ENCODE measurements around the gene VTI1A.

VTI1A gene

GRCh38 chr10:112649006-112649821 lies 202.2 kb downstream of the VTI1A start:
- no peak for DNase-seq

DNA sequence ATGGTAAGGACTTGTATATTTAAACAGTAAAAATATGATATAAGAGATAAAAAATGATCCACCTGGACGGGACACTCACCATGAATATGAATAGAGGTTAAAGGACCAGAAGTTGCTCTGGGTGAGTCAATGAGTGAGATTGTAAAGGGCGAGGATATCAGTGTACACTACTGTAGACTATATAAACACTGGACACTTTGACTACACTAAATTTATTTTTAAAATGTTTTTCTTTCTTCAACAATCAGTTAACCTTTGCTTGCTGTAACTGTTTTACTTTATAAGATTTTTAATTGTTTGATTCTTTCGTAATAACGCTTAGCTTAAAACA lies 202.8 kb downstream of the VTI1A start:
- DNase-seq, result no peak

DNA sequence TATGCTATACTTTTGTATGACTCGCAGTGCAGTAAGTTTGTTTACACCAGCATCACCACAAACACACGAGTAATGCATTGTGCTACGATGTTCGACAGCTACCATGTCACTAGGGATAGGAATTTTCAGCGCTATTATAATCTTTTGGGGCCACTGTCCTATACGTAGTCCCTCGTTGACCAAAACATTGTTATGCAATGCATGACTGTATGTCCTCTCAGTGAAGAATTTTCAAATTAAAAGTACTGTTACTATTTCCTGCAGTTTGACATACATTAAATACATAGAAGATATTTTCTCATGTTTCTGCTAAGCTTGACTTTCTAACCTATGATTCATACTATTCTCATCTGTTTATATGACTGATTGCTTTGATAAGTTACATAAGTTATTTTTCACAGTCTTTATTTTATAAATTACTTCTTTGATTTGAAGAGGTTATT lies 203.6 kb downstream of the VTI1A start:
- no peak for DNase-seq

DNA sequence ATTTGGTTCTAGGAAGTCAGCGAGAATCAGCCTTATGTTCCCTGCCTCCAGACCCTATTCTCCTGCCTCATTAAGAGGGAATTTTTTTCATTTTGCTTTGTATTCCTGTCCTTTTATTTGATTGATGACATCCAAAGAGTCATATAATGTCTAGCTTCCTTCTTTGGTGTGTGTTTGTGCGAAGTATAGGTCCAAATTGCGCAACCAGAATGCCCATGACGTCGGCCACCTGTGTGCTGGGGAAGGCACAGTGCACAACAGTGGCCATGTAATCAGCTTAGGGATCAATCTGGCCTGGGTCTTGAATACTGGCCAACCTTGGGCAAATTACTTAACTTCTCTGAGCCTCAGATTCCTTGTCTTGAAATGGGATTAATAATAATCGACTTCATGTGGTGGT lies 206.2 kb downstream of the VTI1A start:
- DNase-seq, result no peak

- DNase-seq, result no peak
Measured at GRCh38 chr10:112653851-112654250, 206.8 kb downstream of the VTI1A start.

DNA sequence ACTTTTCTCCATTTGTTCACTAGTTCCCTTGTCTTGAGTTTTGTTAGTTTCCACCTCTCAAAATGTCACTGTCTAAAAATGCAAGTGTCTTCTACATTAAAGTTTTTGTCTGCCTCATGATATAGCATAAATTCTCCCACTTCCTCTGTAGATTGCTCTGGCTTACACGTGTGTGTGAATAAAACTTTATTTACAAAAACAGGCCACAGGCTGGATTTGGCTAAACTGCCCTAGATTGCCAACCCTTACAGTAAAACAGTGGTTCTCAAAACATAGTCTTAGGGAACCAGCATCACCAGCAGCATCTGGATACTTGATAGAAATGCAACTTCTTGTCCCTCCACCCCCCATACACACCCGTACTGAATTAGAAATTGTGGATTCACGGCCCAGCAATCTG lies 207.8 kb downstream of the VTI1A start:
- no peak for DNase-seq

DNA sequence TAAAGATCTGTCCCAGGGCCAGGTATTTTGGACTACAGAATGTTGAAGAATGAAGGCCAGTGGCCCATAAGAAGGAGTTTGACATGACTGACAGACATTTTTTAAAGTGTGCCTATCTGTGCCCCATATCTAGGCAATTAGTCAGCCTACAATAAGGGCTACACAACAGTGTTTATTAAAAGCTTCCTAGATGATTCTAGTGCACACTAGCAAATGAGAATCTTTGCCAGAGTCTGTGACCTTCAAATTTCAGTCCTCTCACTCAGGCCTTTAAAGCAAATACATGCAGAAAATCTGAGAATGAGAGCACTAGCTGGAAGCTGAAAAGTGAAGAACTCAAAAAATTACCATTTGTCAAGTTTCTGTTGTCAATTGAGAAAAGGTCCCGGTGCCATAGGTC lies 208.7 kb downstream of the VTI1A start:
- no peak for DNase-seq

DNA sequence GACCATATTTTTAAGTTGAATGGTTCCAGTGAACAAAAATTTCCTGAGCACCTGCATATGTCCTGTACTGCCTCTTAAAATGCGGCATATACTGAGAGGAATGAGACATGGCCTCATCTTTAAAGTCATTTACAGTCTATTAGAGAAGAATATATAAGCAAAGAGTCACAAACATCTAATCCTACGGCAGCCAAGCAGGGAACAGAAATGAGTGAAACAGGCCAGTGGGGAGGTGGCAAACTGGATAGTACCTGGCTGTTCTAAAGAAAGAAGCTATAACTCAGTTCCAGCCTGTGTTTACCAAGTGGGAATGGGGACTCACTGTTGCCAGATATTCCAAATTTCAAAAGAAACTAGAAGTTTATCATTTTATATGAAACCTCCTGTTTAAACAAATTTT lies 211.4 kb downstream of the VTI1A start:
- DNase-seq, result no peak

GRCh38 chr10:112658900-112659638 lies 212.1 kb downstream of the VTI1A start:
- no peak for DNase-seq

GRCh38 chr10:112663234-112664125 lies 216.5 kb downstream of the VTI1A start:
- DNase-seq, result no peak

GRCh38 chr10:112666094-112666493 lies 219.1 kb downstream of the VTI1A start:
- no peak for DNase-seq

DNA sequence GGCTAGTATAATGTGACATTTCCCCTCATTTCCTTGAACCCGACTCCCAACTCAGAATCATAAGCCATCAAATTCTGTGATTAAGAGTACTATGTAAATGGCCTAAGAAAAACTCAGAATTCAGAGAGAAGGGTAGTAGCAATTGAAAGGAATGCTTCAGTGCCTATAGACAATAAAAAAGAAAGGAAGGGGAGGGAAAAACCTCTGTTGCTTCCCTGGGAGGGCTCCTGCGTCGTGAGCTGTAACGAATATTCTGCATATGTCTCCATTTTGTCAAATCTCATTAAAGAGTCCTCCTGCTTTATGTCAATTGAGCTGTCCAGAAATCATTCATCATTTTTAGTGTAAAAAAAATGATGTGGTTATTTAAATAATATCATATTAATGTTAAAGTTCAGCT lies 223.0 kb downstream of the VTI1A start:
- no peak for DNase-seq

GRCh38 chr10:112671743-112672142 lies 224.7 kb downstream of the VTI1A start:
- no peak for DNase-seq

DNA sequence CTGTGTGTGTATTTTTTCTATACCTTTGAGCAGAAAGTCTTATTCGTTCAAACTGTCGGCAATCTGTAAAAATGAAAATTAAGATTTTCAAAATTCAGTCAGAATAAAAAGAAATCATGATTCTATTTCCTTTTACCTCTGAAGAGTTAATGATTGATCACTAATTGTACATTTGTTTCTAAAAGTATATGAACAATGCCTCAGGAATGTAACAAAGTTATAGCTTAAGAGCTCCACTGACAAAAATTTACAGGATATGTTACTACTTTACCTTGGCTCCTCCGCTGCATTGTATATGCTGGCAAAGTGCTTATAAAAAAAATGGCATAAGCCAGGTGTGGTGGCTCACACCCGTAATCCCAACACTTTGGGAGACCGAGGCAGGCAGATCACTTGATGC lies 225.7 kb downstream of the VTI1A start:
- no peak for DNase-seq

DNA sequence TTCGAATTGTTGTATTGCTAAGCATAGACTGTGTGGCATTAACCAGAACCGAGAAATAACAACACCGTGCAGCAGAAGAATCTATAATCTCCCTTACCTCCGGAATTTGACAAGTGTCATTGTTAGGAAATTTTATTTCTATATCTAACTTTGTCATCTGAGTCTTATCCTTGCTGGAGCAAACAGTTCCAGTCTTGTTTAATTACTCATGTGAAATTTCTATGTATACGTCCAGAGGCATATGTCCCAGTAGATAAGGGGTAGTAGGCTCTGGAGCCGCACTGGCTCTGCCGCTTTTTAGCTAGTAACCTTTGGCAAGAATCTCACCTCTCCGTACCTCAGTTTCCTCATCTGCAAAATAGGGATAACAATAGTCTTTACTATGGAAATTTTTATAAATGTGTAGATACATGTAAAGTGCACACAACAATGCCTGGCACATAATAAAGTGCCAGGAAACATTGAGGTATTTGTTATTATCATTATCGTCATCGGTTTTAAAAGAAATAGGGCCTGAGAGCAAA lies 228.6 kb downstream of the VTI1A start:
- DNase-seq, result no peak

DNA sequence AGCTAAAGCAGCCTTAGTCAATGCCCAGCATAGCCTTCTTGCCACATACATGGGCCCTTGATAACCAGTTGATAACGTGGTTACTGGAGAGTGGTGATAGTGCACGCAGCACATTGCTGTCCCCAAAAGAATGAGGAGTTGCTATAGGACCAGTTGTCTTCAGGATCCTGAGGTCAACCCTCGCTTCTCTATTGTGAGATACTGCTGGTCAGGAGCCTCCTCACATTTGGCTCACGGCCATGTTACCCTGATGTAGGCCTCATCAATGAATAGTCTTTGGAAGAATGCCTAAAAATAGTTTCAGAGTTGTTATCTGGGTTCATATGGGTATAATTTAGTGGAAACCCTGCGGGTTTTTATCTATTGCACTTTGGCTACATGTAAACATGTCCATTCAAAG lies 230.7 kb downstream of the VTI1A start:
- no peak for DNase-seq

- no peak for DNase-seq
Measured at GRCh38 chr10:112678581-112678980, 231.6 kb downstream of the VTI1A start.

- DNase-seq, result no peak
Measured at GRCh38 chr10:112678987-112679386, 232.0 kb downstream of the VTI1A start.

GRCh38 chr10:112679392-112679791 lies 232.4 kb downstream of the VTI1A start:
- no peak for DNase-seq

DNA sequence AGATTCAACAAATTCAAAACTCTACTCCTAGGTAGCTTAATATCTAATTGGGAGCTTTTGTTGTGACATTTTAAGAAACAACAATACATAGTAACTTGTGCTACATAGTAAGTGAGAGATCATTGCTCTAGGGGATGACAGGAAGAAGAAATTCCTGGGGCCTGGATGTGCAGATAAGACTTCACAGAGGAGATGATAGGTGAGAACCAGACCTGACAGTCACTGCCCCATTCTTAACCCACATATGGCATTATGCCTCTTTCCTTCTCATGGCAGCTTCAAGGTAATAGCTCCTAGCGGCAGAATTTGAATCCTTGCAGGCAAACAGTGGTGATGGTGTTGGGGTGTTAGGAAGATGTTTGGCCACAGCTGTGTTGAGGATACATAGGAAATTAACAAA lies 233.6 kb downstream of the VTI1A start:
- DNase-seq, result no peak

GRCh38 chr10:112687647-112688046 lies 240.6 kb downstream of the VTI1A start:
- no peak for DNase-seq

DNA sequence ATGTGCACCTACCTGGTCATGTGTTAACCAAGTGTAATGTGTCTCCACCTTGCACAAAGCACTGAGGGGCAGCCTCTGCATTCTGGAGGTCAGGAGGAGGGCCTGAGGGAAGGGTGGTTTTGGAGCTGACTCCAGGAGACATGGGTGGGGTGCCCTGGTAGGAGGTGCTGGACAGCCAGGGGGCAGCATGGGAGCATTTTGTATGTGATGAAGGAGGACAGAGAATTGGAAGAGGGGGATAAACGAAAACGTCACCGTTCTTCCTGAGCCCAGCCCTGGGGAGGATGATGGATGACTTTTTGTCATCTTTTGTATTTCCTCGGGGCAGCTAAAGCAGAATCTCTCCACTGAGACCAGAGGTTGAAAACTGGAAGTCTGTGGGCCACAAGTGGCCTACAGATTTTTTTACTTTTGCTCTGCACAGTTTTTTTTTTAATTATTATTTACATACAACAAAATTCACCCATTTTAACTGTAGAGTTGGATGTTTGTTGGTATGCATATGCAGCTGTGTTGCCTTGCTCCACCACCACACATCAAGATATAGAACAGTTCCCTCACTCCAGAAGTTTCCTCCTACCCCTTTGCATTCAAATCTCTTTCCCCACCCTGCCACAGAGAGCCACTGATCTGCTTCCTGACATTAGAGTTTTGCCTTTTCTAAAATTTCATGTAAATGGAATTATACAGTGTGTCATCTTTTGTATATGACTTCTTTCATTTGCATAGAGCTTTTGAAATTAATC lies 242.5 kb downstream of the VTI1A start:
- DNase-seq, result no peak

DNA sequence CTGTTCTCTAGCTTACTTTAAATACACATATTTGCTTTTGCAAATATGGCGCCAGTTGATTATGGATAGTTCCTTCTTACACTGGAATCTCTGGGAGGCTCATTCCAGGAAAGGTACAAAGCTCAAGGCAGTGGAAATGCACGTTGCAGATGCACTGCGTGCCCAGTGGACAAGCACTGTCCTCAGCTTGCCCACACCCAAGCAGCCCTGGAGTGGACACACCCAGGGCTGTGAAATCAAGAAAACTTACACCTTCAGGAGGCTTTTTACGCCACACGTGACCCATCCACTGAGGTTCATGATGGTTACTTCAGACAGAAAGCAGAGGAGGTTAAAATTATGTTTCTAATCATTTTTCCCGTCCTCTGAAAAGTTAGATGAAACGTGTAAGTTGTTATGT lies 248.5 kb downstream of the VTI1A start:
- DNase-seq, result no peak
